GM21717 (cell line): ENCODE data around the gene FOXD2.
A peak's percentile ranks its signal among the peaks of the same experiment; 100 is the strongest.

Experiments used
- ATAC-seq: cut with Tn5 transposase; IDR thresholded peaks from one replicate; pipeline ENCODE4 v1.9.1; 2021; ENCODE audit warnings: mild to moderate bottlenecking, moderate library complexity; ENCODE audit not compliant: unreplicated experiment

The FOXD2 gene

DNA sequence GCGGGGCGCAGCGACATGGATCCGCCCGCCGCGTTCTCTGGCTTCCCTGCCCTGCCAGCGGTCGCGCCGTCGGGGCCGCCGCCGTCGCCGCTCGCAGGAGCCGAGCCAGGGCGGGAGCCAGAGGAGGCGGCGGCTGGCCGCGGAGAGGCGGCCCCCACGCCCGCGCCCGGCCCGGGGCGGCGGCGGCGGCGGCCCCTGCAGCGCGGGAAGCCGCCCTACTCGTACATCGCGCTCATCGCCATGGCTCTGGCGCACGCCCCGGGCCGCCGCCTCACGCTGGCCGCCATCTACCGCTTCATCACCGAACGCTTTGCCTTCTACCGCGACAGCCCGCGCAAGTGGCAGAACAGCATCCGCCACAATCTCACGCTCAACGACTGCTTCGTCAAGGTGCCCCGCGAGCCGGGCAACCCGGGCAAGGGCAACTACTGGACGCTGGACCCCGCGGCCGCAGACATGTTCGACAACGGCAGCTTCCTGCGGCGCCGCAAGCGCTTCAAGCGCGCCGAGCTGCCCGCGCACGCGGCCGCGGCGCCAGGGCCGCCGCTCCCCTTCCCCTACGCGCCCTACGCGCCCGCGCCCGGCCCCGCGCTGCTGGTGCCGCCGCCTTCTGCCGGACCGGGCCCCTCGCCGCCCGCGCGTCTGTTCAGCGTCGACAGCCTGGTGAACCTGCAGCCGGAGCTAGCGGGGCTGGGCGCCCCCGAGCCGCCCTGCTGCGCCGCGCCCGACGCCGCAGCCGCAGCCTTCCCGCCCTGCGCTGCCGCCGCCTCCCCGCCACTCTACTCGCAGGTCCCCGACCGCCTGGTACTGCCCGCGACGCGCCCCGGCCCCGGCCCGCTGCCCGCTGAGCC is 21.3 kb upstream of the FOXD2 start:
- no peak for ATAC-seq

DNA sequence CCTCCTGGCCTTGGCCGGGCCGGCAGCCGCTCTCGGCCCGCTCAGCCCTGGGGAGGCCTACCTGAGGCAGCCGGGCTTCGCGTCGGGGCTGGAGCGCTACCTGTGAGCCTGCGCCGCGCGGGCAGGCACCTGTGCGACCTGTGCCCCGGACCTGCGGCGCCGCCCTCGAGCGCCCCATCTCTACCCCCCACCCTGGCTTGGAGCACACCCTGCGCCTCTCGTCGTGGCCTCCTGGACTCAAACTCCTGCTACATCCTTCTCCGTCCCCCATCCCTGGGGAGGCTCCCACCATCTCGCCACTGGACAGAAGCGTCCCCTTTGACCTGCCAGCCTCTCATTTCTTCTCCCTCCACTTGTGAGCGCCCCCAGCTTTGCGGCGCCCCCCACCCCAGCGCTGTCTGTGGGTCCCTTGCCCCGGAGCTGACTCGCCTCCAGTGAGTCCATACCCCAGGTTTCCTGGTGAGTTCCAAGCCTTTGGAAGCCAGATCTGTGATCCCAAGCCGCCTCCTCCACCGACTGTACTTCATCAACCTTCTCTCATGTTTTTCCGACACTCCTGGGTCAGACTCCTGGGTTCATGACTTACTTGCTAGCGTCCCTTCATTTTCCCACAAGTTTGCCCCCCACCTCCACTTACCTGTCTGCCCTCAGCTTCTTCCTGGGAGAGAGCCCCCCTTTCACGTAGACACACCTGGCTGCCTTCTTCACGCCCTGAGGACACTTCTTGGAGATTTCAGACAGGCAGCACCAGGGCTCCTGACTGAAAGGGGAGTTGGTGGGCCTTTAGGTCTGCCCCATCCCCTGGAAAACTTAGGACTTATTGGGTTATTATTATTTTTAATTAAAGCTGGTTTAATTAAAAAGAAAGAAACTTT is 20.4 kb upstream of the FOXD2 start:
- no peak for ATAC-seq

DNA sequence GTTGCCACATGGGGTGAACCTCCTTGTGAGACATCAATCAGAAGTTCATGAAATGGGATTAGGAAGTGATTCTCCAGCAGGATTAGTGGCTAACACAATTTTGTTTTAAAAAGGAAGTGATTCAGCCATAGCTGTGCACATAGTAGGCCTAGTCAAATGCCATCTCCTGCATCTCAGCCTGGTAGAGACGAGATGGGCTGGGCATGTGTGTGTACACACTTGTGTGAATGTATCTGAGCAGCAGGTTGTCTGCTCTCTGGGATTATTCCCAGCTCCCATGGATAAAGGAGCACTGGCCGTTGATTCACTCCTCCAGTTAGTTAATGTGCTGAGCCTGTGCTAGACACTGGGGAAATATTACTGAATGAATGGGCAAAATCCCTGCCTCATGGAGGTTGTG is 19.7 kb upstream of the FOXD2 start:
- ATAC-seq, result no peak

DNA sequence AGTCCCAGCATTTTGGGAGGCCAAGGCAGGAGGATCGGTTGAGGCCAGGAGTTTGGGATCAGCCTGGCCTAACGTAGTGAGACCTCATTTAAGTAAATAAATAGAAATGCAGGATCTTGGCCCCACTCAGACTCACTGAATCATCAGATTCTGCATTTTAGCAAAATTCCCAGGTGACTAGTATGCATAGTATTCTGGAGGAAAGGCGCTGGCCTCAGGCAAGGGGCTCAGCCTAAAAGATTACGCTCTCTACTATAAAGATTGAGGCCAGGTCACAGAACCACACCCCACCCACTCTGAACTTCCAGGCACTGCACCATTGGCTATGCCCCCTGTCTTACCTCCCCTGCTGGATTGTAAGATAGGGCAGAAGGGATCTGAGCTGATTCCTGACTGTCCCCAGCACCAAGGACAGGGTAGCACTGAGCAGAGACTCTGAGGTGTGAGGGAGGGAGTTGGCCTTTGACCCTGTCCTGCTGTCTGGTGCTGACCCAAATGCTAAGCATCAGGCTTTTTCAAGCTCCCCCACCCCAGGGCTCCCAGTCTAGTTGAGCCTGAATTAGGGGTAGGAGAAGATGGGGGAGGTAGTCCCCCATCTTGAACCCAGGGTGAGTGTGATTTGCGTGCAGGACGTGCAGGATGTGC is 19.0 kb upstream of the FOXD2 start:
- no peak for ATAC-seq

DNA sequence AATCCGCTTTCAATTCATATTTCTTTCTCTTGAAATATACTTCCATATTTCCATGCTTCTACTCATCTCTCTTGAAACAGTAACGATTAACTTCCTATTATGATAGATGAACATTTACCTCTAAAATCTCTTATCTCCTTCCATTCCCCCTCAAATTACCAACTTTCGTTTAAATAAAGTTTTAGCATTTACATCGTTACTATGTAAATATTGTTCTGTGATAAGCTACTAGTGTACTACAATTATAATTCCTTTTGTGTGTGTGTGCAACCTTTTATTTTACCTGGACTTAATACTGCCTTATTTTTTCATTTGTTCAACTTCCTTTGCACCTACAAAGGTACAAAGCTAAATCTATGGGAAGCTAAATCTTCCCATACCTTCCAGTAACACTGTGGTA is 17.3 kb upstream of the FOXD2 start:
- no peak for ATAC-seq

DNA sequence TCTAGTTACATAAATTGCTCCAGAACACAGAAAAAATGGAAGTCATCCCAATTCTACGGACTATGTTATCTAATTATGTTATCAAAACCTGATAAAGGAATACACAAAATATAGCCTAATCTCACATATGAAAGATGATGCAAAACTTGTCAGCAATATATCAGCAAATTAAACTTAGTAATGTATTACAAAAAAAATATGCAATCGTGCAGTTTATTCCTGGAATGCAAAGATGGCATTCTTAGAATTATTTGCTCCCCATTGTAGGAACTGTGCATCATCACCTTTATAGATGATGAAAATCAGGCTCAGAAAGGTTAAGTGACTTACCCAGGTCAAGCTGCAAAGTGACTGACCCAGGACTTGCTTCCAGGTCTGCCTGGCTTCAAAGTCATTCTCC is 14.0 kb upstream of the FOXD2 start:
- no peak for ATAC-seq

DNA sequence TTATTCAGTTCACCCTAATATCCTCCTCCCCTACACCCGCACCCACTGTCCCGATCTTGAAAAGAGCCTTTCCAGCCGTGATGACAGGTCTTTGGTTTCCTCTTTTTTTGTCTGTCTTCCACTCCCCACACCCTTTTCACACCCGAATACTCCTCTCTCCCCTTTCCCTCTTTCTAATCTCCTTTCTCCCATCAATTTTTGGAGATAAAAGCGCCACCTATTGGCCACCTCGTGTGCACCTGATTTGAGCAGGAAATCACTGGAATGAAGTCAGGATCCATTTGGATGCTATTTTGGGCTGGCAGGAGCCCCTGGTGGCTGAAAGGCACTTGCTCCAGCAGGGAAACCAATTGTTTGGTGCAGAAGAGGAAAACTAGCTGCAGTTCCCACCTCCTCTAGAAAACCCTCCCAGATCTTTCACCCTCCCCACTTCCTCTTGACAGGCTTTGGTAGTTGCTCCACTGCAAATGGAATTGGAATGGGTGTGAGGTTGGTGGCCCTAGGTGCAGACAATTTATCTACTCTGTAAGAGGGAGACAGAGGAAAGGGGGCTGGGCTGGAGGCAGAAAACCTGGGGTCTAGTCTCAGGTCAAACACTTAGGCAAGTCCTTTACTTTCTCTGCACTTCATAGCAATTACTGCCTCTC is 13.4 kb upstream of the FOXD2 start:
- no peak for ATAC-seq

DNA sequence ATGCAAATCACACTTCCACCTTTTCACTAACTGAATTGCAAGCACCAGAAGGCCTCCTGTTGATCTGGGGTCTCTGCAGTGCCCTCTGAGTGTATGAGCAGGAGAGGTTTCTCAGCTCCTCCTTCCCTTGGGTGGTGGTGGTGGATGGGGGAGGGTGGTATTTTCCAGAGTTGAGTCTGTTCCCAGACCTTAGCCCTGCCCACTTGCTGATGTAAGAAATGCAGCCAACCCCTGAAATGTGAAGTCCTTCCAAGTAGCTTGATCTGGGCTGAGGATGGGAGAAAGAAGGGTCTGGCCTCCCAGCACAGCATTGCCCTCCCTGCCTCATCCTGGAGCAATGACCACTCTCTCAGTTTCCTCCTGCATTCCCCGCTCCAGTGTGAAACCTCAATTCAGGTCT is 6.3 kb upstream of the FOXD2 start:
- ATAC-seq, result no peak

DNA sequence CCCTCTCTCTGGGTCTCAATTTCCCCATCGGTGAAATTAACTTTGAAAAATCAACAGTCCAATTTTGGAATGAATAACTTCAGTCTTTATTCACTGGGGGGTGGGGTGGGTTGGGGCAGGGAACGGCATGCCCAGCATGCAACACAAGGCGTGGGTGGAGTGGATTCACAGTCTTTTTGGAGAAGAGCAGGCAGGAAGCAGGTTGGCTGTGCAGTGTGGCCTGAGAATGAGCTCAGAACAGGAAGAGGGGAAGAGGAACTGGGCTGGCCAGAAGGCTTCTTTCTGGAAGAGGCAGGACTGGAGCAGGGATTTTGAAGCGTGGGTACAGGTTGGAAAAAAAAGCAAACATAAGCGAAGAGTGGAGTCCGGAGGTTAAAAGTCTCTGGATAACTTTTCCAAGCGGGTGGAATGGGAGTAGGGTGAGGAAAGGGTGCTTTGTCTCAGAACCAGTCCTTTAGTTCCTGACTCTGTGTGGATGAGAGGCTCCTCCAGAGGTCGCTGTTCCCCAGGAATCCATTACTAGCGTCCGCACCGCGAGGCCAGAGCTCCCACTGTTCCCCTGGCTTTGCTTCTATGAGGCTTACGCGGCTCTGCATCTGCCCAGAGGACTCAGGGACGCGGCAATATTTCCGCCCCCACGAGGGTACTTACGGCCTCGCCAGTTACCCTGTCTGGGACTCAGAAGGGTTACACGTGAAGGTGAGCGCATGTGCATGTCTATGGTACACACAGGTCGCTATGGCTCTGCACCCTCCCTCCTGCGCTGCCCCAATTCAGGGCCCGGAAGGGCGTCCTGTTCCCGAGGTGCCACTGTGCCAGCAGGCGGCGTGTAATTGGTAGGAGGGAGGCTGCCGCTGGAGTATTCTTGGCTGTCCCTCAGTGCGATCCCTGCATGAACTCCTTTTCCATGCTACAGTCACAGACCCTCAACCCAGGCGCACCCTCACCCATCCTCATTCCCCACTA is 5.5 kb upstream of the FOXD2 start:
- peak; percentile 36 for ATAC-seq

DNA sequence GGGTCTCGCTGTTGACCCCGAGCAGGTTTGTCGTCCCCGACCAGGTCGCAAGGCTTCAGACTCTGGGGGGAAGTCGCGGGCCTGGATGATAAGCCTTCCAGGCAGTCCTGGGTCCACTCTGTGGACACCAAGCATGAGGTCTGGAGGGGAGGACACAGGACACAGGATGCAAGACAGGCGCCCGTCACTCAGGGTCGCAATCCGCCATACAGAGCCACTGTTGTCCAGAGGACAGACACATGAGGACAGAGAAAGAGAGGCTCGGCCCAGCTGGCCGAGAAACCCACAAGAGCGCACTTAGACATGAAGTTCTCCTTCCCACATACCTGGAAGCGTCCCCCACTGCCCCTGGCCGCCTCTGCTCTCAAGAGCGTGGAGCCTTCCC is 4.8 kb upstream of the FOXD2 start:
- no peak for ATAC-seq

DNA sequence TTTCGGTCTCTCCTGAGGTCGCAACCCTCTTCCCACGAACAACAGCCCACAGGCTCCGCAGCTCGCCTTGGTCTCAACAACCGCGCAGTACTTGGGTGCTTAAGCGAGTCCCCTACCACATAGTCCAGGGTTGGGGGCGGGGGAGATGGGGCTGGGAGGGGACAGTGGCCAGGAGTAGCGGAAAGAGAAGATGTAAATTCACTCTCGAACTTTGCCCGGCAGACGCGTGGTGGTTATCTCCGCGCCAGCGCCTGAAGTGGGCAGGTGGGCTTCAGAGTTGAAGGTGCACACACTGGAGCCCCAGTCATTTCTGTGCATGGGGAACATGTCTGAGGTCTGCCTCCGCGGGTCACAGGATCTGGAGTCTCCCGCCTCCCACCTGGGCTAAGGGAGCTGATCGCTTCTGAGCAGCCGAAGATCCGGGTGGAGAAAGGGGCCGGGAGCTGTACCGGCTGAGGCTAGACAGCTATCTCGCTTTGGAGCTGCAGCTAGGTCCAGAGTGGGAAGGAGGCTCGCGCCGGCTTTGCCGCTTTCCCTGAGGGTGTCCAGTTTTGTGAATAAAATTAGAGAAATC is 4.3 kb upstream of the FOXD2 start:
- no peak for ATAC-seq

DNA sequence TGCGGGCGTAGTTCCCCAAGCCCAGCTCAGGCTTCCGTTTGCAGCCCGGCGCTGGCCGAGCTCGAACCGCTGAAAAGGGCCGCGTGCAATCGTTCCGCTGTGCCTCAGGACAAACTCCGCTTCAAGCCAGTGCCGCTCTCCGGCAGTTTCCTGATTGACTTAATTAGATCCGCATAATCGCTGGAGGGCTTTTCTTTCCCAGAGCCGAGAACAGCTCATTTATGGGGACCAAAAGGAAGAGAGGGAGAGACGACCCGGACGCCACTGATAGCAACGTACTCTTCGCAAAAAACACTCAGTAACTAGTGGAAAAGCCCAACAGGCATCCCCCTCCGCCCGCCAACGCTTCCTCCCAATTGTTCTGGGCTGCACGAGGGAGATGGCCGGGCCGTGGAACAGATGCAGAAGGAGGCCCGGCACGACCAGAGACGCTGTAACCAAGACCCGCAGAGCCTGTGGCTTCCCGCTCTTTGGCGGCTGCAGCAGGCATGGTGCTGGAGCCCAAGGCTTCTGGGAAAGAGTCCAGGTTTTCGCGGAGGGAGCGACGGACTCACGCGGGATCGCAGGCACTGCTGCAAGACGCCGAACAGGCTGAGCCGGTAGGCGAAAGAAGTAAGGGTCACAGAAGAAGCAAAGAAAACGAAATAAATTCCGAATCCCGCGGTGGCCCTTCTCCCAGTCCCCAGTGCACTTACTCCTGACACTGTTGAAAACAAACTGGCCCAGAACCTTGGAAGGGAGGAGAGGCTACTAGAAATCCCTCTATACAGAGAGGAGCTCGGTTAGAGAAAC is 3.6 kb upstream of the FOXD2 start:
- no peak for ATAC-seq

DNA sequence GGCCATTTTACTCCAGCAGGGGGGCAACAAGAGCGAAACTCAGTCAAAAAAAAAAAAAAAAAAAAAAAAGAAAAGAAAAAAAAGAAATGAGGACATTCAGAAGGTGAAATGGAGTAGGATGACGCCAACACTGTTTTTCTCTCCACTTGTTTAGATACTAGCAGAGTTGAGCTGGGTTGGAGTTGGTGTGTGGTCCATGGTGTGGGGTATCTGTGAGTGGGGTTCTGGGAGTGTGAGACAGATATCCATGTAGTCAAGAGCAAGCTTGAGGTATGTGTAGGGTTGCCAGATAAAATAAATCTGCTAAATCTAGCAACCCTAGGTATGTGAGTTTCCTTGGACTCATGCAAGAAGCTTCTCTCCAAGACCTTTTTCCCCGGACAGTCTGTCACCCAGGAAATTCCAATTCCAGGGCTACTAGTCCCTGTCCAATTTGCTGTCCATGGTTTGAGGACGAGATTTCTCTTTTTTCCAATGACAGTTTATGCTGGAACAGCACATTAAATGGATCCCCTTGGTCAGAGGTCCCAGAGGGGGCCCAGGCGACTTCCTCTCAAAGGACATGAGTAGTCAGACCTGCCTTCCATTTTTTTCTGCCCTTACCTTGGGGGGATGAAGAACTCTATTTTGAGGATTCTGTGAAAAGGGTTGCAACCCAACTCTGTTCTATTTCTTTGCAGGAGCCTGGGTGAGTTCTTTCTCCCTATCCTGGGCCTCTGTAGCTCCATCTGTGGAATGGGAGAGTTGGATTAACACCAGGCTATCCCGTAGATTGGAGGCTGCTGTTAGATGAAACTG is 2.1 kb upstream of the FOXD2 start:
- ATAC-seq, result no peak

DNA sequence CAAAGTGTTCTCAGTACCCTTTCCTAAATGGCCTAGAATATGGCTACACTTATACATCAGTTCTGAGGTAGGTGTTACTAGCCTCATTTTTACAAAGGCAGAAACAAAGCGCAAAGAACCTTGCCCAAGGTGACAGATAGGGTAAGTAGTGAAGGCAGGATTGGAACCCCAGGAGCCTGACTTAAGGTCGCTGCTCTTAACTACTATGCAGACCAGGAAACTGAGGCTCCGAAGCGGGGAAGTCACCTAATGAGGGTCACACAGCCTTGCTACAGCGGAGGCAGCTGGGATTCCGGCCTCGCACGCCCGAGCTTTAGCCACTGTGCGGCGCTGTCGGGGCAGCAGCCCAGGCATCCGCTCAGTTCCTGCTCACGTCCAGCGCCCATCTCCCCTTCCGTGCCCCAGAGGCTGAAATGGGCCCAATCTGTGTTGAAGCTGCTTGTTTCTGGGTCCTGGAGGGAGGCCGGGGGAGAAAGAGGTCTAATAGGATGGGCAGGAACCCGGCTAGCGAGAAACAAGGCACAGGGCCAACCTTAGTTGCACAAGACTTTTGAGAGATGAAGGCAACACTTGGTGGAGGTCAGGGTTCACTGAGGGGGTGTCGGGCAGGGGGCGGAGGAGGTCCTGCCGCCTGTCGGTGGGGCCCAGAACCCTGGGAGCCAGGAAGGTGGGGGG is 1.4 kb upstream of the FOXD2 start:
- ATAC-seq, result peak; percentile 50

DNA sequence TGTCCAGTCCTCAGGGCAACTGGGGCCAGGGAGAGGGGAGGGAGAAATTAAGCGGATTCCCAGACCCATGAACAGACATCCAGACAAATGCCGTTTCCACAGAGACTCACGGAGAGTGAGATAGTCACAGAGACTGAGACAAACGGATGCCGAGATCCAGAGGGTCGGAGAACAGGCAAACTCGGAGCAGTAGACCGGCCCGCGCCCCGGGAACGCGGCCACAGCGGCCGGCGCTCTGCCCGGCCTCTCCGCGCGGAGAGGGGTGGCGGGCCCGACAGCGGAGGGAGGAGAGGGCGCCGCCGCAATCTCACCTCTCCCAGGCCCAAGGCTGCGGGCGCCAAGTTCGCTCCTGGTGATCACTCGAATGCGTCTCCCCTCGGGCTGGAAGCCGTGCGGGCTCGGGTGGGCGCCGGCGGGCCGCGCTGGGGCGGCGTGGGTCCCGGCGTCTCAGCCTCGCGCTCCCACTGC is 831 bp upstream of the FOXD2 start:
- ATAC-seq, result peak; percentile 18

DNA sequence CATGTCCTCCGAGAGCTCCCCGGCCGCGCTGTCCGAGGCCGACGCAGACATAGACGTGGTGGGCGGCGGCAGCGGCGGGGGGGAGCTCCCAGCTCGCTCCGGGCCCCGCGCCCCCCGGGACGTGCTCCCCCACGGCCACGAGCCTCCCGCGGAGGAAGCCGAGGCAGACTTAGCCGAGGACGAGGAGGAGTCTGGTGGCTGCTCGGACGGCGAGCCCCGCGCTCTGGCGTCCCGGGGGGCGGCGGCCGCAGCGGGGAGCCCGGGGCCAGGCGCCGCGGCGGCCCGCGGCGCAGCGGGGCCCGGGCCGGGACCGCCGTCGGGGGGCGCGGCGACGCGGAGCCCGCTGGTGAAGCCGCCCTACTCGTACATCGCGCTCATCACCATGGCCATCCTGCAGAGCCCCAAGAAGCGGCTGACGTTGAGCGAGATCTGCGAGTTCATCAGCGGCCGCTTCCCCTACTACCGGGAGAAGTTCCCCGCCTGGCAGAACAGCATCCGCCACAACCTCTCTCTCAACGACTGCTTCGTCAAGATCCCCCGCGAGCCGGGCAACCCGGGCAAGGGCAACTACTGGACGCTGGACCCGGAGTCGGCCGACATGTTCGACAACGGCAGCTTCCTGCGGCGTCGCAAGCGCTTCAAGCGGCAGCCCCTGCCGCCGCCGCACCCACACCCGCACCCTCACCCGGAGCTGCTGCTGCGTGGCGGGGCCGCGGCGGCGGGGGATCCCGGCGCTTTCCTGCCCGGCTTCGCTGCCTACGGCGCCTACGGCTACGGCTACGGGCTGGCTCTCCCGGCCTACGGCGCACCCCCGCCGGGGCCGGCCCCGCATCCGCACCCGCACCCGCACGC is 547 bp downstream of the FOXD2 start:
- ATAC-seq, result peak; percentile 1
